ENCODE measurements around the gene AOC1. TPM values are rescaled to one million over a fixed set of nuclear protein-coding genes. Genes with fewer than 3 reads are reported as not detected.
"Not testable (repeated sequence)": the region's sequence is repeated elsewhere in the genome, so short reads cannot be mapped to it uniquely, and the experiment has no call there.

The AOC1 gene
- total RNA-seq, 6 experiments from 2014 or later: not detected

- no peak for DNase-seq
- Mint-ChIP-seq H3K36me3 (ENCODE audit: low read depth) (no peaks in the 10 kb centered on the region), H3K9me3 (no peaks in the 10 kb centered on the region; the same call in 1 of the 2 replicates), H3K27ac (no peak overlapping the region), H3K4me1 (ENCODE audit: low read depth) (no peaks in the 10 kb centered on the region), H3K4me3 (no peak overlapping the region), H3K27me3 (ENCODE audit: insufficient read depth) (peaks cover 6% of the 10 kb centered on the region)
- TF ChIP-seq CTCF (IDR thresholded peaks at IDR 0.05): no peak
These were observed 45.5 kb upstream of the AOC1 start for GRCh38 chr7:150806863-150807262.

- DNase-seq; H3K36me3 Mint-ChIP-seq (ENCODE audit: low read depth); H3K27ac Mint-ChIP-seq; H3K4me3 Mint-ChIP-seq; H3K9me3 Mint-ChIP-seq; H3K27me3 Mint-ChIP-seq (ENCODE audit: insufficient read depth); H3K4me1 Mint-ChIP-seq (ENCODE audit: low read depth): not testable (repeated sequence)
These were observed 44.5 kb upstream of the AOC1 start for GRCh38 chr7:150807616-150808438.

GRCh38 chr7:150814328-150815001, 37.9 kb upstream of the AOC1 start:
- no peaks in the 10 kb centered on the region; the same call in 1 of the 2 replicates for H3K27me3 Mint-ChIP-seq (ENCODE audit: insufficient read depth)

GRCh38 chr7:150818971-150819370, 33.3 kb upstream of the AOC1 start:
- DNase-seq: no peak
- Mint-ChIP-seq H3K9me3 (peaks cover 9% of the 10 kb centered on the region; the same call in 1 of the 2 replicates), H3K27ac (no peak overlapping the region), H3K27me3 (ENCODE audit: insufficient read depth) (no peaks in the 10 kb centered on the region; the same call in 1 of the 2 replicates), H3K4me1 (ENCODE audit: low read depth) (no peaks in the 10 kb centered on the region), H3K36me3 (ENCODE audit: low read depth) (peaks cover 4% of the 10 kb centered on the region; the same call in 1 of the 2 replicates), H3K4me3 (no peak overlapping the region)
- no peak for TF ChIP-seq CTCF (IDR thresholded peaks at IDR 0.05)

More at GRCh38 chr7:150814328-150815001, 37.9 kb upstream of the AOC1 start:
- TF ChIP-seq CTCF (IDR thresholded peaks at IDR 0.05): no peak
- Mint-ChIP-seq H3K36me3 (ENCODE audit: low read depth) (peaks cover 4% of the 10 kb centered on the region; the same call in 1 of the 2 replicates), H3K4me3 (no peak overlapping the region), H3K9me3 (peaks cover 9% of the 10 kb centered on the region; the same call in 1 of the 2 replicates), H3K27ac (no peak overlapping the region), H3K4me1 (ENCODE audit: low read depth) (no peaks in the 10 kb centered on the region)
- DNase-seq: no peak

GRCh38 chr7:150820148-150820547, 32.2 kb upstream of the AOC1 start:
- DNase-seq: no peak
- H3K4me1 Mint-ChIP-seq (ENCODE audit: low read depth): no peaks in the 10 kb centered on the region
- H3K4me3 Mint-ChIP-seq: no peak overlapping the region
- H3K36me3 Mint-ChIP-seq (ENCODE audit: low read depth): peaks cover 4% of the 10 kb centered on the region; the same call in 1 of the 2 replicates
- TF ChIP-seq CTCF (IDR thresholded peaks at IDR 0.05): no peak
- H3K9me3 Mint-ChIP-seq: peaks cover 5% of the 10 kb centered on the region; the same call in 1 of the 2 replicates
- H3K27ac Mint-ChIP-seq: no peak overlapping the region
- H3K27me3 Mint-ChIP-seq (ENCODE audit: insufficient read depth): peaks cover 2% of the 10 kb centered on the region
